HG03520 (cell line): Measurements from ENCODE around the gene ARF3.
"Not testable (repeated sequence)": the region's sequence is repeated elsewhere in the genome, so short reads cannot be mapped to it uniquely, and the experiment has no call there.

Experiments used
- ATAC-seq: cut with Tn5 transposase; IDR thresholded peaks from one replicate; pipeline ENCODE4 v1.9.1; 2021; ENCODE audit warnings: mild to moderate bottlenecking, moderate library complexity; ENCODE audit not compliant: unreplicated experiment

The ARF3 gene

DNA sequence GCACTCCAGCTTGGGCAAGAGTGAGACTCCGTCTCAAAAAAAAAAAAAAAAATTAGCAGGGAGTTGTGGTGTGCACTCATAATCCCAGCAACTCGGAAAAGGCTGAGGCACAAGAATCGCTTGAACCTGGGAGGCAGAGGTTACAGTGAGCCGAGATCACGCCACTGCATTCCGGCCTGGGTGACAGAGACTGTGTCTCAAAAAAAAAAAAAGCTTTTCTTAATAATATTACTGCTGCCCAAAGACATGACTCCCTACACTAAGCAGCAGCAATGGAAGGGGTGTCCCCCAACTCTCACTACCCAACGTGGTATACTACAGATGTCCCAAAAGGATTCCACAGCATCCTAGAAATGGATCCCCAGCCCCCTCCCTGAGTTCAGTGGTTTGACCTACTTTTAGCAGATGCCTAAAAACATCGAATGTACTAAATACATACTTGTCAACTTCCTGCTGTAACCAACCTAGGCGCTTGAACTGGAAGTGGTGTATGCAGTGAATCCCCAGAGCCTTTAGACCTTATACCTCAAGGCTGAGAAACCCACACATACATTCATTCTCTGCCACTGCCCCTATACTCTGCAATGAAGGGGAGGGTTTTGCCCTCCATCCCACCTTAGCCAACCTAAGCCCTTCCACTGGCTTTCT, 23.5 kb downstream of the ARF3 start:
- no peak for ATAC-seq

DNA sequence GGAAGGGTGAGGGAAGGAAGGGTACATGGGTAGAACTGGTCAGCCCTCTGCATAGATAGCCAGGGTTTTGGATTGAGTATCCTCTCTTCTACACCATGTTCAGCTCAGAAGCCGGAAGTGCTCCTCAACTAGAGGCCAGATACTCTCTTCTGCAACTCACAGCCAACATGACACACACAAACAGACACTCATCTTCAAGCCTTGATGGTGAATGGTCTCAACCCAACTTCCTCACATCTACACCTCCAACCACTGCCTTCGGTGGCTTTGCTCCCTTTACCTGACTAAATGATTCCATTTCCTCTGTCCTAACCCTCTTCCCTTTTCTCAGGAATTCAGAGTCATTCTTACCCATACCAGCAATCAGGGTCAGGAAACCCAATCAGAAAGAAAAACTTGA, 24.4 kb downstream of the ARF3 start:
- ATAC-seq = no peak

DNA sequence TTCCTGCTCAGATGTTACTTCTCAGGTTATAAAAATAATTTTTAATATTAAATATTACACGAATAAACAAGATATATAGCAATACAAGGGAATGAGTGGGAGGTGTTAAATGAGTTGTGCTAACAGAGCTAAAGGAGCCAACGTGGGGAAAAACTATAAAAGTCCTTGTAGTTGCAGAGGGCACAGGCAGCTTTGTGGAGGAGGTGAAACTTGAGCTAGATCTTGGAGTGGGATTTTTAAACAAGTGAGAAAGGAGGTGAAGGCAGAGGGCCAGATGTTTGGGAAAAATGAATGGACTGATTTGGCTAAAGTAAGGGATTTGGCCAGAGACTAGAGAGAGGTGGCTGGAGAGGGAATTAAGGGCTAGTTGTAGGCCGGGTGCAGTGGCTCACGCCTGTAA, 26.8 kb downstream of the ARF3 start:
- no peak for ATAC-seq

DNA sequence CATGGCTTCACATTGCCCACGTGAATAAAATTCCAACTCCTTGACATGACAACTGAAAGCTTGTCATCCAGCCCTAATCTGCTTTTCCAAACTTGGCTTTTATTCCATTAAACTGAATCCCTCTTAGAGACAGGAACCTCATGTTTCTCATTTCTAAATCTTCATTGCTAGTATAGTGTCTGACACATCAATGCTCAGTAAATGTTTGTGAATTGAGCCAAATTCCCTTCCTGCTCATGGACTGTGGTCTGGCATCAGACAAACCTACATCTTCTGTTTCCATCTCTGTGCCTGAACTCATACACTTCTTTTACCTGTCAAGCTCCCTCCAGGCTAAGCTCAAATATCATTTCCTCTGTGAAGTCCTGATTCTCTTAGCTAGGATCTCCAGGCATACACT, 27.7 kb downstream of the ARF3 start:
- ATAC-seq = no peak

DNA sequence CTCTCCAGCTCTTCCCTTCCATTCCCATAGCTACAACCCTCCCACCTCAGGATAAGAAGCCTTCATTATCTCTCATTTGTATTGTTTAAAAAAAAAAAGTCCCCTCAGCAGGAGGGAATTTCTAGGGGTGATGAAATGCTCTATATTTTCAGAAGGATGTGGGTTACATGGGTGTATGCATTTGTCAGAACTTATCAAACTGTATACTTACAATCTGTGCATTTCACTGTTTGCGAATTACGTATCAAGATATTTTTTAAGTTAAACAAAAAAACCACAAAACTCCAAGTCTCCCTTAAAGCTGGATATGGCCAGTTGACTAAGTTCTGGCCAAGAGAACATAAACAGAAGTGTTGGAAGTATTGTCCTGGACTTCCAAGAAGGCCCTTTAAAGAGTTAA, 30.0 kb downstream of the ARF3 start:
- ATAC-seq = no peak

DNA sequence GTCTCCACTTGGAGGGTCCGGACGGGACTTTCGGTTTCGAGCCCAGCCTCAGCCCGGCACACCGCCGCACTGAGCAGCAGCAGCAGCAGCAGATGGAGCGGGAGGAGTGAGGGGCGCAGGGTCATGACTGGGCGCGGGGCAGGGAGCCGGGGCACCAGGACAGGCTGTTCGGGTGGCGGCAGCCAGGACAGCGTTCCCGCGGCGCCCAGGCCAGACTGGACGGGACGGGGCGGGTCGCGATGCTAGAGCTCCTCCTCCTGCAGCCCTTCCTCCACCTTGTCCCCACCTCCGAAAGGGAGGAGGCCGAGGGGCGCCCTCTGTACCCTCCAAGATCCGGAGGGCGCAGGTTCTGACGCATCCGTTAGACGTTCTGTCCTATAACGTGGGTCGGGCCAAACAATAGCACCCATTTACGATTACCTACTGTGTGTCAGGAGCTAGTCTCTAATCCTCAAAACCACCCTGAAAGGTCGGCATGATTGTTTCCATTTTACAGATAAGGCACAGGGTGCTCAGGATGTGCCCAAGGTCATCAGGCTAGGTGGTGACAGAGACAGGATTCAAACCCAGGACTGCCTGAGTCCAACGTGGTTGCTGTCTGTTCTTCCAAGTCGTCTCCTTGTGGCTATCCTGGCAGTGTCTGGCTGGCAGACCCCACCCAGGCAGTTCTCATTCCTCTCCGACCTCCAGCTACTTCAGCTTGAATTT, 31.8 kb downstream of the ARF3 start, which contains the start of gene FKBP11:
Gene FKBP11, minus strand, starts transcription at position 189 of the 708 bp plus-strand sequence. Its CDS starts 64 bp downstream, at position 125.
- peak; percentile 49 for ATAC-seq

DNA sequence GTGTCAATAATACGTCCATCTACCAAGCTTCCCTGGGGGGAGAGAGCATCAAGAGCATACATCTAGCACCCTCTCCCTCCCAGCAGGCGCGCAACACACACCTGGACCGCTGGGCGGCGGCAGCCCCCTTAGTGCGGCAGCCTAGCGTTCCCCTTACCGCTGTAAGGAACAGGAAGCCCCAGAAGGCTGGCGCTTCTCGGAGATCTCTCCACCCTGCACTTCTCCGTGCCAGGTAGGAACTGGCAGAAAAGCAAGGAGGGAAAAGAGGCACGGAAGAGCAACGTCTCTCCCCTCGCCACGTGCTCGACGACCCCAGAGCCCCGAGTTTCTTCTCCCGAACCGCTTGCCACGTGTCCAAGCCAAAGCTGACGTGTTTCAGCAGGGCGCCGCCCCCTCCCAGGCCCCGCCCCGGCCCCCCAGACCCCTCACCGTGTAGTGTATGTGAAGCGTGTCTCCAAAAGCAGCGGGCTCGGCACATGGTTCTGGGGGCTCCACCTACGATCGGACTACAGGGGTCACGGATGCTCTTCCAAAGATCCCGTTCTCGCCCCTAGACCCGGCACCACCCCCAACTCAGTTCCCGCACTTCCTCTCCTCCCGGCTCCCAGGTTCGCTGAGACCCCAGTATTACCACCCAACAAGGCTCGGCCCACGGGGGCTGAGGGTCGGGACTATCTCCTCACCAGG, 32.5 kb downstream of the ARF3 start:
- peak; percentile 83 for ATAC-seq

DNA sequence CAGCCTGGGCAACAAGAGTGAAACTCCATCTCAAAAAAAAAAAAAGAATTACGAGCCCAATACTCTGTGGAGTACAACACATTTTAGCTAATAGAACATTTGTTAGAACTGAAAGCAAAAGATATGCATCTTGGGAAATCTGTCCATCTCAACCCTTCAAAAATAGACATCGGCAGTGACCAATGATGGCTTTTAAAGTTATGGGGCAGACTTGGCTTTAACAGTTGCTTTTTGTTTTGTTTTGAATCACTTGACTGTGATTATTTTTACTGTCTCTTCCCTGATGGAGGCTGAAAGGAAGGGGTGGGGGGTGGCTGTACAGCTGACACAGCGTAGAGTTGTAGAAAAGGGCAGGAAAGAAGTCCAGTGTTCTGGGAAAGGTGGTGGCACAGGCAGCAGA, 34.2 kb downstream of the ARF3 start:
- no peak for ATAC-seq

DNA sequence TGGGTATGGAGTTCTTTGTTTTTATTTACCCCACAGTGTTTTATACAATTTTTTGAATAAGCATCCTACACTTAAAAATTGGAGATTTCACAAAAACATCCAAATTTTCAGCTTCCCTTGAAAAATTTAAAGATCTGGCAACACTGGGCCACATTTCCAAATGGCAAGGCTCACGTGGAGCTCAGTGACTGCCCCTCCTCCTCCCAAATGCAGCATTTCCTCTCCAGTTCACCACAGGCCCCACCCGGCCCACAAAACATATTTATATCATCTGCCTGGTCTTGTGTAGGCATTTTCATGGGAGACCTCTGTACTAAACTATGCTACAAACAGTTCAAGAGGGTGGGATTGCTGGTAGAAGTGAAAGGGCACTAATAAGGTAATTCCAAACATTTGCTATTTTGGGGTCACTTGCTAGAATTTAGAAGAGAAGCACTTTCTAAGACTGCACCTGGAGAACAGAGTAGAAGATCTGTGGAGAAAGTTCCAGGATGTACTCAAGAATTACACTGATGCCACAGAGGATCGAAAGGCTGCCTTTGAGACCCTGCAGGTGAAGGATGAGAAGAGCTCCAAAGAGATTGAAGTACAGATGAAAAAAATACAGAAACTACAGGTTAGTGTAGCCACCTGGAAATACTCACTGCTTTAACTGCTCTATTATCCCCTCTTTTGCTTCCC, 39.3 kb downstream of the ARF3 start:
- no peak for ATAC-seq

DNA sequence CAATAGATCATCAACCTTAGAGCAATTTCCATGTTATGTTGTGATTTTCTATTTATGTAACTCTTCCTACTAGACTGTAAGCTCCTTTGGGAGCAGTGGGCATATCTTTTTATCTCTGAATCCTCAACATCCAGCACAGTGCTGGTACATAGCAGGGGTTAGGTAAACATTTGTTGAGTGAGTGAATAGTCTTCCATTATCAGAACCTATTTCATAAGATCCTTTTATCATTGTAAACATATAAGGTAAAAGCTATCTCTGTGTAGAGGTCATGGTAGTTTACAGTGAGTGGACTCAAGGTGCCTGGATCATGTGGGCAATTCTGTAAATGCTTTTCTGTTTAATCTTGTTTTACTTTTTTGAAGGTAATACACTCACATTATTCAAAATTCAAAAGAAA, 47.1 kb downstream of the ARF3 start:
- no peak for ATAC-seq

DNA sequence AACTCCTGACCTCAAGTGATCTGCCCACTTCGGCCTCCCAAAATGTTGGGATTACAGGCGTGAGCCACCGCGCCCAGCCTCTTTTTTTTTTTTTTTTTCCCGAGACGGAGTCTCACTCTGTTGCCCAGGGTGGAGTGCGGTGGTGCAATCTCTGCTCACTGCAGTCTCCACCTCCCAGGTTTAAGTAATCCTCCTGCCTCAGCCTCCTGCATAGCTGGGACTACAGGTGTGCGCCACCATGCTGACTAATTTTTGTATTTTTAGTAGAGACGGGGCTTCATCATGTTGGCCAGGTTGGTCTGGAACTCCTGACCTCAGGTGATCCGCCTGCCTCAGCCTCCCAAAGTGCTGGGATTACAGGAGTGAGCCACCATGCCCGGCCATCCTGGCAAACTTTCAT, 47.6 kb downstream of the ARF3 start:
- not testable (repeated sequence) for ATAC-seq

DNA sequence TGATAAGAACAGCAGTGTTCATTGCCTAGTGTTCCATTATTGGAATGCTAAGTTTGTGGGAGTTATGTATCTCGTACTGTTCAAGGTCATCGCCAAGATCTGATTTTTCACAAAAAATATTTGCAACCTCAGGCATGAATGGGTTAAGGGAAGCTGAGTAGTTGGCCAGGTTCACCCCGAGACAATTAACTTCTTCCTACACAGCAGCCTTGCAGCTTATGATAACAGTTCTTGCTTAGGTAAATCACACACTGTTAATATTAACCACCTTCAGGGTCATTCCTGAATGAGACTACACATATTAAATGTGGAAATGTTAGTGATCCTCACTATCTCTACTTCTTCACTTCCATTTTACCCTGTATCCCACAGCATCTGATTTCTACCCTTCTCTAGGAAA, 50.0 kb downstream of the ARF3 start:
- ATAC-seq = no peak

DNA sequence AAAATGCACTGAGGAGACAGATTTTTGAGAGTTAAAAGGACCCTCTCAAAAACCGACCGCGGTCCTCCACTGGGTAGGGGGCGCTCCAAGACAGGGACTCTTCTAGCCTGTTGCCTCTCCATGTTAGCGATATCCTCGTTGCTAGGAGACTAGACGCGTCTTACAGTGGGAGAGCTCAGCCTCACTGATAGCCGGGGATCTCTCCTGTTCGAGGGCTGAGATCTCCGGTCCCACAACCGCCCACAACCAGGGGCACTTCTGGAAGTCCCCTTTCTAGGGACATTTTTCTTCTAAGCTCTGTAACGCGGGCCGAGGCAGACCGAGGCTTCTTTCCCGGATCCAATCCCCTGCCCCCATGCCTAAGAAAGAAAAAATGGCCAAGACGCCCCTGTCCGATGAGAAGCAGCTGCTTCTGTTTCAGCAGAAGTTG, 53.3 kb downstream of the ARF3 start:
- peak; percentile 63 for ATAC-seq

DNA sequence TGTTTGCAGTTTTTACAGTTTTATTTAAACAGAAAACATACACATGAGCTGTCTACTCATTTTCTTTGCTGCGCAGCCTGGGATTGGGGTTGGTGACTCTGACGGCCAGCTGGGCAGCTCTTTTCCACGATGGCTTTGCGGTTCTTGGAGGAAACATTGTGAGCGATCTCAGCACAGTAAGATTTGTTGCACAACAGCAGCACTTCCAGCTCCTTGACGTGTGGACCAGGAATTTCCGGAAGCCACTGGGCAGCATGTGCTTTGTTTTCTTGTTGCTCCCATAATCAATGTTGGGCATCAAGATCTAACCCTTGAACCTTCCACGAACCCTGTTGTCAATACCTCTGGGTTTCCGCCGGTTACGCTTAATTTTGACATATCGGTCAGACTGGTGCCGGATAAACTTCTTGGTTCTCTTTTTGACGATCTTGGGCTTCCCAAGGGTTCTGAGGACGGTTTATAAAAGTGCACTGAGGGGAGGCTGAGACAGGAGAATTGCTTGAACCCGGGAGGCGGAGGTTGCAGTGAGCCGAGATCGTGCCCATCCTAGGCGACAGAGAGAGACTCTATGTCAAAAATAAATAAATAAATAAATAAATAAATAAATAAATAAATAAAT, 53.8 kb downstream of the ARF3 start:
- ATAC-seq = no peak

DNA sequence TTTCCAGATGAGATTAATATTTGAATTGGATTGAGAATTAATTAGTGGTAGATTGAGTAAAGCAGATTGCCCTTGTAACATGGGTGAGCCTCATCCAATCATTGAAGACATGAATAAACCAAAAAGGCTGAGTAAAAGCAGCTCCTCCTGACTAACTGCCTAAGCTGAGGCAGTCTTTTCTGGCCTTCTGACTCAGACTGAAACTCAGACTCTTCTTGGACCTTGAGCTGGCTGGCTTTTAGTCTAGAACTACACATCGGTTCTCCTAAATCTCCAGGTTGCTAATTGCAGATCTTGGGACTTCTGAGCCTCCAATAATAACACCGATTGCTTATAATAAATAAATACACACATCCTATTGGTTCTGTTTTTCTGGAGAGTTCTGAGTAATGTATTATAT, 56.0 kb downstream of the ARF3 start:
- ATAC-seq = no peak

DNA sequence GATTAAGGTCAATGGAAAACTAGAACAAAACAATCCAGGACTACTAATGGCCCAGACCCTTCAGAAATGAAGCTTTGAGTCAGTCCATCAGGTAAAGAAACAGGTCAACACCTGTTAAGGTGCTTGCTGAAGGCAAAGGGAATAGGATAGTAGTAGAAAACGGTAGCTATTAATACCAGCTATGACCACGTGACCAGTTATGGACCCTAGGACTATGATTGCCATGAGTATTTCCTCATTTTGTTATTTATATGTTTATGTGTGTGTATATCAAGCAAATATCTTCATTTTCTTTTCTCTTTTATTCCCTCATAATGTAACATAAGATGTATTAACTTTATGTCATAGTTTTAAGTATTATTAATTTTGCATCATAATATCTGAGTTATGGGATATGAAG, 57.6 kb downstream of the ARF3 start:
- no peak for ATAC-seq

DNA sequence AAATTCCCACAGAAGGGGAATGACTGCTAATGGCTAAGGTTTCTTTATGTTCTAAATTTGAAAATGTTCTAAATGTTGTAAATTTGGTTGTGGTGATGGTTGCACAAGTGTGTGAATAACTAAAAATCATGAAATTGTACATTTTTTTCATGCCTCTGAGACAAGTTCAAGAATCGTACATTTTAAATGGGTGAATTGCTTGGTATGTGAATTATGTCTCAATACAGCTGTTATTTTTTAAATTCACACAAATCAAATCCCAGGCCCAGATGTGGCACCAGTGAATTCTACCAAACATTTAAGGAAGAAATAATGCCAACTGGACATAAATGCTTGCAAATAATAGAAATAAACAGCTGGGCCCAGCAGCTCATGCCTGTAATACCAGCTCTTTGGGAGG, 63.0 kb downstream of the ARF3 start:
- no peak for ATAC-seq

DNA sequence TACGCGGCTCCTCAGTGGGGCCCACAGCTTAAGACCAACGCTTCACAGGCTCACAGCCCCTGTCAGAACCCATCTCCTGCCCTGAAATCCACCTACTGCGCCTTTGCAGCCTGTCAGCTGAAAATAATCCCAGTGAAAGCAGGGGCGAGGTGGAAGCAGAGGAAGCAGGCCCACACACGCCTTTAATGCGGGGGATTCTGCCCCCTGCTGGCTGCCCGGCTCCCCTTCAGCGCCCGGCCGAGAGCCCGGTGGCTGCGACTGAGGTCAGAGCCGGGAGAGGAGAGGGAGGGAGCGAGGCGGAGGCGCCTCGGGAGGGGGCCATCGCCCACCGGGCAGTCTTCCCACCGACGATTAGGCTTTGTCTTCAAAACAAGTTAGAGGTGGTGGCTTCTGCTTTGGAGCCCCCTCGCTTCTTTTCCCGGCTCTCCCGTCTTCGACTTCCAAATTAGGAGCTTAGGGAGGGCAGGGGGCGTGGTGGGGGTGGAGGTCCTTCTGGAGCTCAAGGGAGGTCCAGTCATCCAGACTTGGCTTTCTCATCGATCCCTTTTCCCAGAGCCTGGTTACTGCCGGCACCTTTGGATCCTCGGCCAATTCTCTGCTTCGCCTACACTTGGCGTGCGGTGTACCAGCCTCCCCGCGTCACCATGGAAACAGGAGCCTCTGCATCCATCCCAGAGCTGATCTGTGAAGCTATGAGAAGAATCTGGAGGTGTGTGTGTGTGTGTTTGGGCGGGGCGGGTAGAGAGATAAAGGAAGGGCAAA, 66.4 kb downstream of the ARF3 start:
- ATAC-seq = peak; percentile 61

DNA sequence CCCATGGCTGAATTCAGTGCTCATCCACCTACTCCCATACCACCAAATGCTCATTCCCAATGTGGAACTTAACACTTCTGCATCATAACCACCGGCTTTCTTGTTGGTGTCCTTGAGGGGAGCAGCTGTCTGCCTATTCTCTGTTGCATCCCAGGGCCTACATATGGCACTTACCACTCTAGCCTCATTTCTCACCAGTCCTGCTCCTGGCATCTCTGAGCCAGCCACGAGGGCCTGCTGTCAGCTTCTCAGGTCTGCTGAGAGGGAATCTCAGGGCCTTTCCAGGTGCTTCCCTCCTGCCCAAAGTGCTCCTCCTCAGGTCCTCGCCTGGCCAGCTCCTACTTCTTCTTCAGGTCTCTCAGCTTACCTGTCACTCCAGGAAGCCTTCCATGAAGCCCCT, 67.6 kb downstream of the ARF3 start:
- ATAC-seq = no peak
